GM10248 (cell line): ENCODE results near the gene ABCA7.

Source experiments
- CTCF ChIA-PET: fragments of 300-600 bp; sonication (Branson Sonifier 250); formaldehyde crosslinking; extraction: SDS; loops from one replicate; lab custom pipeline; 2021; ENCODE audit warnings: antibody characterized with exemption; lab: Yijun Ruan, JAX
- POLR2A ChIA-PET: fragments of 350-650 bp; sonication (Branson Sonifier 250); formaldehyde crosslinking; extraction: SDS; loops from one replicate; lab custom pipeline; 2020; ENCODE audit warnings: antibody characterized with exemption; lab: Yijun Ruan, JAX
- DNase-seq: peaks from one replicate; pipeline ENCODE4 v3.0.0; 2012; ENCODE audit errors: extremely low spot score
- CTCF ChIP-seq: IDR thresholded peaks from 2 replicates; pipeline ENCODE4 v1.5.1; 2012; ENCODE audit warnings: mild to moderate bottlenecking, low read depth; ENCODE audit errors: extremely low read depth, missing control alignments, control extremely low read depth

The ABCA7 gene

DNA sequence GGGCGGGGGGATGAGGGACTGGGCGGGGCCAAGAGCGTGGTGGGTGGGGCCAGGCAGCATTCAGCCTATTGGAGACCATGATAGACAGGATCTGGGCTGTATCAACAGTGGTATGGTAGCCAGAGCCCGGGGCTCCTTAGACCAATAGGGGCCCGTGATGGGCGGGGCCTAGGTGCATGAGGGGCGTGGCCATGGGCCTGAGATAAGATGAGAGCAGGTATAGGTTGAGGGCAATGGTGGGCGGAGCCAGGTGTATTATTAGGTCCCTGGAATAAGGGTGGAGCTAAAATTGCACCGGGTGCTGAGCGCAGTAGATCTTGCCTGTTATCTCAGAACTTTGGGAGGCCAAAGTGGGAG is 5.3 kb downstream of the ABCA7 start:
- CTCF ChIA-PET = no interaction called here
- DNase-seq = no peak
- no peak for TF ChIP-seq CTCF
- POLR2A ChIA-PET = no interaction called here

- CTCF ChIA-PET = no interaction called here
These were observed 6.3 kb downstream of the ABCA7 start for GRCh38 chr19:1046117-1046626.

DNA sequence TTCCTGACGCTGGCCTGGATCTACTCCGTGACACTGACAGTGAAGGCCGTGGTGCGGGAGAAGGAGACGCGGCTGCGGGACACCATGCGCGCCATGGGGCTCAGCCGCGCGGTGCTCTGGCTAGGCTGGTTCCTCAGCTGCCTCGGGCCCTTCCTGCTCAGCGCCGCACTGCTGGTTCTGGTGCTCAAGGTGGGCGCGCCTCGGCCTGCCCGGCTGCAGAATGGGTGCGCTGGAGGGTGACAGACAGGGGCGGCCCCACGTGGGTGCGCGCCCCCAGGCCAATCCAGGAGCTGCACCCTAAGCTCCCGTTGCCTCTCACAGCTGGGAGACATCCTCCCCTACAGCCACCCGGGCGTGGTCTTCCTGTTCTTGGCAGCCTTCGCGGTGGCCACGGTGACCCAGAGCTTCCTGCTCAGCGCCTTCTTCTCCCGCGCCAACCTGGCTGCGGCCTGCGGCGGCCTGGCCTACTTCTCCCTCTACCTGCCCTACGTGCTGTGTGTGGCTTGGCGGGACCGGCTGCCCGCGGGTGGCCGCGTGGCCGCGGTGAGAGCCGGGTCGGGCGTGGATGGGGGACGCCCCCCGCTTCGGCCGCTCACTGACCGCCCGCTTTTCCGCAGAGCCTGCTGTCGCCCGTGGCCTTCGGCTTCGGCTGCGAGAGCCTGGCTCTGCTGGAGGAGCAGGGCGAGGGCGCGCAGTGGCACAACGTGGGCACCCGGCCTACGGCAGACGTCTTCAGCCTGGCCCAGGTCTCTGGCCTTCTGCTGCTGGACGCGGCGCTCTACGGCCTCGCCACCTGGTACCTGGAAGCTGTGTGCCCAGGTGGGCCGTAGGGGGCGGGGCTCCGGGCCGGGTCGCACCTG is 7.2 kb downstream of the ABCA7 start:
- ChIA-PET CTCF (interaction anchor here (1.9 kb wide), 1 partner anchor 18 kb away, joined by 10 read pairs; no protein-coding TSS in a partner anchor), POLR2A (interaction anchor here (0.9 kb wide), 1 partner anchor 21 kb away, joined by 3 read pairs; the partner anchor contains the start of gene CNN2)
- no peak for TF ChIP-seq CTCF
- no peak for DNase-seq

More at GRCh38 chr19:1046117-1046626, 6.3 kb downstream of the ABCA7 start:
- no peak for DNase-seq
- TF ChIP-seq CTCF = no peak
- POLR2A ChIA-PET = no interaction called here

DNA sequence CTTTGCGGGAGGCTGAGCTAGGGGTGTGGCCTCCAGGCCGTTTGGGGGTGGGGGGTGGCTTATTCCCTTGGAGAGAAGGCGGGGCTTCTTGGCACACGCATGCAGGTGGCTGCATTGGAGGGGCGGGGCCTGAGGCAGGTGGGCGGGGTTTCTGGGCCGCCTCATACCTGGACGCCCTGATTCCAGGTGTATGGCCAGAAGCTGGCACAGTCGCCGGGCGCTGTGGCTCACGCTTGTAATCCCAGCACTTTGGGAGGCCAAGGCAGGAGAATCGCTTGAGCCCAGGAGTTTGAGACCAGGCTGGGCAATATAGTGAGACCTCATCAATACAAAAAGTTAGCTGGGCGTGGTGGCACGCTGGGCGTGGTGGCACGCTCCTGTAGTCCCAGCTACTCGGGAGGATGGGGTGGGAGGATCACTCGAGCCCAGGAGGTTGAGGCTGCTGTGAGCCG is 7.8 kb downstream of the ABCA7 start:
- no peak for DNase-seq
- no peak for TF ChIP-seq CTCF
- ChIA-PET CTCF (interaction anchor here (1.9 kb wide), 1 partner anchor 17 kb away, joined by 10 read pairs; no protein-coding TSS in a partner anchor), POLR2A (interaction anchor here (0.9 kb wide), 1 partner anchor 22 kb away, joined by 3 read pairs; the partner anchor contains the start of gene CNN2)

- no peak for DNase-seq
- no peak for TF ChIP-seq CTCF
- ChIA-PET CTCF (interaction anchor here (1.9 kb wide), 1 partner anchor 16 kb away, joined by 10 read pairs; no protein-coding TSS in a partner anchor), POLR2A (no interaction called here)
These were observed 9.2 kb downstream of the ABCA7 start for GRCh38 chr19:1049106-1049505.

DNA sequence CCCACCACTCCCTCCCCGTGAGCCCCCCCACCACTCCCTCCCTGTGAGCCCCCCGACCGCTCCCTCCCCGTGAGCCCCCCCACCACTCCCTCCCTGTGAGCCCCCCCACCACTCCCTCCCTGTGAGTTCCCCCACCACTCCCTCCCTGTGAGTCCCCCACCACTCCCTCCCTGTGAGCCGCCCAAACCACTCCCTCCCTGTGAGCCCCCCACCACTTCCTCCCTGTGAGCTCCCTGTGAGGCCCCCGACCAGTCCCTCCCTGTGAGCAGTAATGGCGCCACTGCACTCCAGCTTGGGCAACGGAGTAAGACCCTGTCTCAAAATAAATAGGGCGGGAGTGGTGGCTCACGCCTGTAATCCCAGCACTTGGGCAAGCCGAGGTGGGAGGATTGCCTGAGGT is 9.9 kb downstream of the ABCA7 start:
- POLR2A ChIA-PET = no interaction called here
- CTCF ChIA-PET = no interaction called here
- DNase-seq = no peak
- no peak for TF ChIP-seq CTCF
